Measurements from ENCODE around the gene DSG2. TPM values are rescaled to one million over a fixed set of nuclear protein-coding genes. Genes with fewer than 3 reads are reported as not detected.
"Not testable (repeated sequence)": the region's sequence is repeated elsewhere in the genome, so short reads cannot be mapped to it uniquely, and the experiment has no call there.

The DSG2 gene
- total RNA-seq, 4 donors from 2014 or later: 4.0 to 6.9 (median 5.7) TPM

DNA sequence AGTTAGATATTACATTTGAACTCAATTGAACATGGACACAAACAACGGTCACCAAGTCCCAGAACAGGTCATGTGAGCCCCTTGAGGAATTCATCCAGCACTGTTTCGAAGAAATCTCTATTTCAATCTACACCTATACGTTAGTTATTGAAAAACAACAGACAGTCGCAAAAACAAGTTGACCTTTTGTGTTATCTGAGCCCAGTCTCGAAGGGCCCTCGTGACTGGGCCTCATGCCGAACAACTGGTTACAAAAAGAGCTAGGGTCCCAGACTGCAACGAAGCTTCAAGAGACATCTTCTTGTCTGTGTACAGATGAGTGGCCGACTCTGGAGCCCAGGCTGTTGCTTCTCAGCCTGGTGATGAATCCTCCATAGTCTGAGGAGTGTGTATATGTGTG is 5.3 kb upstream of the DSG2 start:
- Histone ChIP-seq H3K9me3 (no peaks in the 10 kb centered on the region), H3K36me3 (no peaks in the 10 kb centered on the region), H3K27me3 (peaks cover 0 to 10% of the 10 kb centered on the region in 2 donors), H3K27ac (no peak overlapping the region), H3K4me1 (peaks cover 0 to 3% (median 0%) of the 10 kb centered on the region in 4 donors), H3K4me3 (no peak overlapping the region)
- DNase-seq (ENCODE audit: low spot score in 2 of 2): no peak
- TF ChIP-seq, protein P1, sequence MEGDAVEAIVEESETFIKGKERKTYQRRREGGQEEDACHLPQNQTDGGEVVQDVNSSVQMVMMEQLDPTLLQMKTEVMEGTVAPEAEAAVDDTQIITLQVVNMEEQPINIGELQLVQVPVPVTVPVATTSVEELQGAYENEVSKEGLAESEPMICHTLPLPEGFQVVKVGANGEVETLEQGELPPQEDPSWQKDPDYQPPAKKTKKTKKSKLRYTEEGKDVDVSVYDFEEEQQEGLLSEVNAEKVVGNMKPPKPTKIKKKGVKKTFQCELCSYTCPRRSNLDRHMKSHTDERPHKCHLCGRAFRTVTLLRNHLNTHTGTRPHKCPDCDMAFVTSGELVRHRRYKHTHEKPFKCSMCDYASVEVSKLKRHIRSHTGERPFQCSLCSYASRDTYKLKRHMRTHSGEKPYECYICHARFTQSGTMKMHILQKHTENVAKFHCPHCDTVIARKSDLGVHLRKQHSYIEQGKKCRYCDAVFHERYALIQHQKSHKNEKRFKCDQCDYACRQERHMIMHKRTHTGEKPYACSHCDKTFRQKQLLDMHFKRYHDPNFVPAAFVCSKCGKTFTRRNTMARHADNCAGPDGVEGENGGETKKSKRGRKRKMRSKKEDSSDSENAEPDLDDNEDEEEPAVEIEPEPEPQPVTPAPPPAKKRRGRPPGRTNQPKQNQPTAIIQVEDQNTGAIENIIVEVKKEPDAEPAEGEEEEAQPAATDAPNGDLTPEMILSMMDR (IDR thresholded peaks at IDR 0.05): no peak
- TF ChIP-seq POLR2A (IDR thresholded peaks at IDR 0.05) (no peak), EP300 (IDR thresholded peaks at IDR 0.05) (no peak)
- 90 to 91% methylated on average over 9 of the region's 9 CpGs for WGBS, 2 donors

DNA sequence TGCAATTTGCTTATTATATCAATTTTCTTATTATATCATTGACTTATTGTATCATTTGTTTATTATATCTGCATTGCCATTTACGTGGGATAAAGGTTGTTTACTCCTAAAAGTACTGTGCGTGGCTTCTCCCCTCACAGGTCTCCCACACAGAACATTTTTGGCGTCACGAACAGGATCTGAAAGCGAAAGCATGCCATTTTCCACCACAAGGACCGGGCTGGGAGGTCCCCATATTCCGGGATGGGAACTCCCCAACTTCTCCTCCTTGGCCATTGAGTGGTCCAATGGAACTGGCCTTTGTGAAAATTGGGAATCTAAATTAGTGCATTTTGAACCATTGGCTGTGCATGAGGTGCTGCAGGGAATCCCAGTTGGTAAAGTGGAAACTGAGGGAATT is 4.8 kb upstream of the DSG2 start:
- Histone ChIP-seq H3K27ac (no peak overlapping the region), H3K4me1 (peaks cover 0 to 8% (median 0%) of the 10 kb centered on the region in 4 donors), H3K27me3 (peaks cover 0 to 13% of the 10 kb centered on the region in 2 donors), H3K4me3 (no peak overlapping the region), H3K9me3 (no peaks in the 10 kb centered on the region), H3K36me3 (no peaks in the 10 kb centered on the region)
- 89 to 90% methylated on average over 7 of the region's 7 CpGs for WGBS, 2 donors
- TF ChIP-seq EP300 (IDR thresholded peaks at IDR 0.05): no peak
- TF ChIP-seq, protein P1 (IDR thresholded peaks at IDR 0.05): no peak
- TF ChIP-seq POLR2A (IDR thresholded peaks at IDR 0.05): no peak
- no peak for DNase-seq (ENCODE audit: low spot score in 2 of 2)

DNA sequence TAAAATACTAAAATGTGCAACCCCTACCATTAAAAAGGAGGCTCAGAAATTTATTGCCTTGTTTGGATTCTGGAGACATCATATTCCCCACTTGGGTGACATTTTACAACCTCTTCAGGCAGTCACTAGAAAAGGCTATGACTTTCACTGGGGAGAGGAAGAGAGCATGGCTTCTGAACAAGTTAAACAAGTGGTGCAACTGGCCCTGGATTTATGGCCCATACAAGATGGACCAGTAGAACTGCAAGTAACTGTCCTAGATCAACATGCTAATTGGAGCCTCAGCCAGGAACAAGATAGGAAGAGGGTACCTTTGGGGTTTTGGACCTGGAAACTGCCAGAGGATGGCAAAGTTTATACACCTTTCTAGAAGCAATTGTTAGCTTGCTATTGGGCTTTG is 4.0 kb upstream of the DSG2 start:
- TF ChIP-seq EP300 (IDR thresholded peaks at IDR 0.05): no peak
- no peak for TF ChIP-seq POLR2A (IDR thresholded peaks at IDR 0.05)
- TF ChIP-seq, protein P1 (IDR thresholded peaks at IDR 0.05): no peak
- H3K27ac ChIP-seq: no peak overlapping the region
- no peak for DNase-seq (ENCODE audit: low spot score in 2 of 2)
- peaks cover 0 to 21% of the 10 kb centered on the region in 2 donors for H3K27me3 ChIP-seq
- H3K36me3 ChIP-seq: no peaks in the 10 kb centered on the region
- H3K4me3 ChIP-seq: no peak overlapping the region
- H3K9me3 ChIP-seq: no peaks in the 10 kb centered on the region
- peaks cover 0 to 15% (median 0%) of the 10 kb centered on the region in 4 donors for H3K4me1 ChIP-seq

DNA sequence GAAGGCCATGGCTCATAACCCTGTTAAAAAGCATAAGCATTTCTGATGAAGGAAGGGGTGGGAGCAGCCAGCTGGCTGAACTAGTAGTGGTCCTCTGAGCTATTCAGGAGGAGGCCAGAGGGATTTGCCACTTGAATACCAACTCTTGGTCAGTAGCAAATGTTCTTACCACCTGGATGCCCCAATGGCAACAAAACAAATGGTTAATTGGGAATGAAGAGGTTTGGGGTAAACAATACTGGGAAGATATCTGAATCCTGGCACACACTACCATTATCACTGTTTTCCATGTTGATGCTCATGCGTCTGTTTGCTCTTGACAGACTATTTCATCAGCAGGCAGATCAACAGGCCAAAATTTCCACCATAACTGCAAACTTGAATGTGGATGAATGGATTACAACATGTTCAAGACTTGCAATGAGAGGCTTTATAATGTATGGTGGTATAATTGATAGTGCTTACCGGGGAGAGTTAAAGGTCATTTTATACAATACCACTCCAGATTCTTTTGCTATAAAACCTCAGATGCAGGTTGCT is 3.2 kb upstream of the DSG2 start:
- not testable (repeated sequence) for H3K27ac ChIP-seq; H3K36me3 ChIP-seq; DNase-seq (ENCODE audit: low spot score in 2 of 2); H3K9me3 ChIP-seq; H3K4me3 ChIP-seq
- WGBS, 2 donors: 57 to 71% methylated on average over 2 of the region's 2 CpGs
- Histone ChIP-seq H3K27me3 (peaks cover 0 to 29% of the 10 kb centered on the region in 2 donors), H3K4me1 (peaks cover 0 to 17% (median 0%) of the 10 kb centered on the region in 4 donors)

DNA sequence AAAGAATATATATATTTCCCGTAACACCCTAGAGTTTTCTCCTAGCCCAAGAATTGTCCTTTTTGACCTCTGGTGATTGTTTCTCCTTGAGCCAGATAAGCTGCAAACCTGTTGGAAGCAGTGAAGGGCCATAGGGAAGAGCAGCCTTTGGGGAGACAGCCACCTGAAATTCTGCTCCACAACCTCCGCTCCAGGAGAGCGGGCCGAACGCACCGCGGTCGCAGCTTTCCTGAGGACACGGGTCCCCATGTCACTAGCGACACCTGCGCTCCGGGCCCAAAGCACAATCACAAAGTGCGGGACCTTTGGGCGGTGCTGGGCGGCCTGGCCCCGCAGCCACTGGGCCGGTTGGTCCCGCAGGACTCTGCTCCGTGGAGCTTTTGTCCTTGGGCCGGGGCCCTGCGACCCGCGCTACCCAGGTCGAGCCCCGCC is 557 bp upstream of the DSG2 start:
- no peaks in the 10 kb centered on the region for H3K36me3 ChIP-seq
- WGBS, 2 donors: 49 to 58% methylated on average over 7 to 14 of the region's 25 CpGs
- H3K4me1 ChIP-seq: peaks cover 0 to 17% (median 0%) of the 10 kb centered on the region in 4 donors
- H3K27ac ChIP-seq: peak overlapping the region in 2 of 4 donors; percentile 51 to 80
- H3K4me3 ChIP-seq: peak overlapping the region in 3 of 4 donors; percentile 27 to 62 (median 51)
- H3K27me3 ChIP-seq: peaks cover 0 to 35% of the 10 kb centered on the region in 2 donors
- DNase-seq (ENCODE audit: low spot score in 2 of 2): no peak
- TF ChIP-seq POLR2A (IDR thresholded peaks at IDR 0.05) (no peak), EP300 (IDR thresholded peaks at IDR 0.05) (no peak)
- TF ChIP-seq, protein P1 (IDR thresholded peaks at IDR 0.05): no peak
- no peaks in the 10 kb centered on the region for H3K9me3 ChIP-seq

Data from tibial nerve (tissue), 4 donors.